Kidney (tissue), 14 donors: Measurements from ENCODE around the gene TSPAN32. TPM values are rescaled to one million over a fixed set of nuclear protein-coding genes. Genes with fewer than 3 reads are reported as not detected.

Experiments
- DNase-seq, 5 donors: peaks; one replicate each; pipeline ENCODE4 v3.0.0-alpha.2; 2013 to 2020
- FAIRE-seq: peaks from 2 replicates; lab custom pipeline; 2012; peaks lifted over from hg19 to GRCh38; lab: Jason Lieb, UNC
- H3K27ac ChIP-seq, 2 donors: one replicate each; pipeline ENCODE4 v1.7.0; 2013; ENCODE audit warnings: low read depth in 2 of 2, low read length in 2 of 2, inconsistent platforms in 1 of 2
- H3K27me3 ChIP-seq: one replicate; pipeline ENCODE4 v1.7.1; 2013; ENCODE audit warnings: low read length, inconsistent platforms; ENCODE audit not compliant: control insufficient read depth, insufficient read depth
- H3K36me3 ChIP-seq, 3 donors: one replicate each; pipeline versions ENCODE4 v1.7.0 to v1.7.1; 2013; ENCODE audit warnings: low read length in 3 of 3, control low read depth in 1 of 3, inconsistent platforms in 1 of 3; ENCODE audit not compliant: insufficient read depth in 3 of 3, control insufficient read depth in 2 of 3
- H3K4me1 ChIP-seq, 3 donors: one replicate each; pipeline versions ENCODE4 v1.7.0 to v1.7.1; 2013; ENCODE audit warnings: low read length in 3 of 3, inconsistent platforms in 1 of 3, low read depth in 1 of 3; ENCODE audit not compliant: control insufficient read depth in 2 of 3, insufficient read depth in 2 of 3
- H3K4me3 ChIP-seq, 3 donors: one replicate each; pipeline versions ENCODE4 v1.7.0 to v1.8.1; 2013; ENCODE audit warnings: low read length in 3 of 3, control low read depth in 1 of 3, inconsistent platforms in 1 of 3
- H3K9ac ChIP-seq, 3 donors: one replicate each; pipeline versions ENCODE4 v1.7.0 to v1.7.1; 2013; ENCODE audit warnings: low read length in 3 of 3, control low read depth in 1 of 3, inconsistent platforms in 1 of 3
- H3K9me3 ChIP-seq, 3 donors: one replicate each; pipeline versions ENCODE4 v1.7.0 to v1.7.1; 2013; ENCODE audit warnings: low read length in 3 of 3, control low read depth in 1 of 3, inconsistent platforms in 1 of 3; ENCODE audit not compliant: control insufficient read depth in 2 of 3, insufficient read depth in 1 of 3
- intact Hi-C: fragments of 100-400 bp; cut with DNase I; formaldehyde crosslinking; loops from one replicate; pipeline ENCODE4 v1.11.1; 2022
- polyA plus RNA-seq: library from polyadenylated mRNA; stranded (reverse); fragments of 350-450 nt; fragmentation: Illumina TruSeq; extraction: RNeasy Lipid Tissue Mini Kit (QIAGEN cat#74804); gene quantifications from one replicate; pipeline ENCODE4 v1.2.3, GENCODE V29; 2014; ENCODE audit warnings: low read depth, low replicate concordance; ENCODE audit not compliant: insufficient read depth
- total RNA-seq: library from RNA; stranded (reverse); fragmentation: NEBNext Ultra II Directional; extraction: Animal tissue kit (Norgen Biotek cat#: 25700); gene quantifications from one replicate; pipeline ENCODE4 v1.2.1, GENCODE V29; 2021
- TF ChIP-seq, protein P1 (sequence below): IDR thresholded peaks from 3 replicates; pipeline ENCODE4 v1.5.1; 2012; ENCODE audit warnings: mild to moderate bottlenecking, moderate library complexity, borderline replicate concordance; ENCODE audit not compliant: insufficient read depth; ENCODE audit errors: extremely low read depth
- donor health status: control.
- donor health status: control.
- donor health status: control.
- donor health status: control.
- donor health status: control.
- donor health status: DM: yes; HTN: yes; CAD: no.
- donor health status: Normal renal cell carcinoma (clear cell type).

Gene TSPAN32
- total and polyA plus RNA-seq, 2 donors from 2014 or later: 0.75 to 6.1 TPM

DNA sequence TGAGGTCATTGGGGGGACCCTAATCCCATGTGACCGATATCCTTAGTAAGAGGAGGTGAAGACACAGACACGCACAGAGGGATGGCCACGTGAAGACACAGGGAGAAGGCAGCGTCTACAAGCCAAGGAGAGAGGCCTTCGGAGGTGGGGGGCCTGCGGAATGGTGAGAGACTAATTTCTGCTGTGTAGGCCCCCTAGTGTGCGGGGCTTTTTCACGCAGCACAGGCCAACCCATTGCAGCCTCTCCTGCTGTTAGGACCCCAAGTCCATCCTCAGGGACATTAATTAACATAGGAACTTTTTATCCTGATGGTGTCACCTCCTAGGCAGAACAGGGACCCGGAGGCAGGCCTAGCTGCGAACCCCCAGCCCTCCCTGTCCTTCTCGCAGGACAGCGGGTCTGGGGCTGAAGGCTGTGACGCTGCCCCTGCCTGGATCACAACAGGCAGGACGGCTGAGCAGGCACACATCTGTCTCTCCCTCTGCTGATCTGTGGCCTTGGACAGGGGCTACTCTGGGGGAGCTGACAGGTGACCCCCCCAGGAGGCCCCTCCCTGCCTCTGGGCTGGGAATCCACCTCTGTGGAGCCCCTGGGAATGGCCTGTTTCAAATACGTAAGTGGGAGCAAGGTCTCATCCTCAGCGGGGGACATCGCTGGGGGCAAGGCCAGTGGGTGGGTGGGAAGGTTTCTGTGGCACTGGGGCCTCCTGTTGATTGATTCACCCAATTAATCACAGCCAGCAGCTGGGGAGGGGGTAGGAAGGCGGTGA is 39.3 kb upstream of the TSPAN32 start:
- Histone ChIP-seq H3K9me3 (no peaks in the 10 kb centered on the region), H3K27me3 (no peaks in the 10 kb centered on the region), H3K9ac (no peak overlapping the region), H3K4me1 (no peaks in the 10 kb centered on the region), H3K4me3 (no peak overlapping the region), H3K27ac (no peak overlapping the region), H3K36me3 (no peaks in the 10 kb centered on the region)
- DNase-seq (peak in 3 of 5 donors; percentile 41 to 63 (median 55)), FAIRE-seq (no peak)
- intact Hi-C loops: no loop called here
- TF ChIP-seq, protein P1, sequence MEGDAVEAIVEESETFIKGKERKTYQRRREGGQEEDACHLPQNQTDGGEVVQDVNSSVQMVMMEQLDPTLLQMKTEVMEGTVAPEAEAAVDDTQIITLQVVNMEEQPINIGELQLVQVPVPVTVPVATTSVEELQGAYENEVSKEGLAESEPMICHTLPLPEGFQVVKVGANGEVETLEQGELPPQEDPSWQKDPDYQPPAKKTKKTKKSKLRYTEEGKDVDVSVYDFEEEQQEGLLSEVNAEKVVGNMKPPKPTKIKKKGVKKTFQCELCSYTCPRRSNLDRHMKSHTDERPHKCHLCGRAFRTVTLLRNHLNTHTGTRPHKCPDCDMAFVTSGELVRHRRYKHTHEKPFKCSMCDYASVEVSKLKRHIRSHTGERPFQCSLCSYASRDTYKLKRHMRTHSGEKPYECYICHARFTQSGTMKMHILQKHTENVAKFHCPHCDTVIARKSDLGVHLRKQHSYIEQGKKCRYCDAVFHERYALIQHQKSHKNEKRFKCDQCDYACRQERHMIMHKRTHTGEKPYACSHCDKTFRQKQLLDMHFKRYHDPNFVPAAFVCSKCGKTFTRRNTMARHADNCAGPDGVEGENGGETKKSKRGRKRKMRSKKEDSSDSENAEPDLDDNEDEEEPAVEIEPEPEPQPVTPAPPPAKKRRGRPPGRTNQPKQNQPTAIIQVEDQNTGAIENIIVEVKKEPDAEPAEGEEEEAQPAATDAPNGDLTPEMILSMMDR: no peak

DNA sequence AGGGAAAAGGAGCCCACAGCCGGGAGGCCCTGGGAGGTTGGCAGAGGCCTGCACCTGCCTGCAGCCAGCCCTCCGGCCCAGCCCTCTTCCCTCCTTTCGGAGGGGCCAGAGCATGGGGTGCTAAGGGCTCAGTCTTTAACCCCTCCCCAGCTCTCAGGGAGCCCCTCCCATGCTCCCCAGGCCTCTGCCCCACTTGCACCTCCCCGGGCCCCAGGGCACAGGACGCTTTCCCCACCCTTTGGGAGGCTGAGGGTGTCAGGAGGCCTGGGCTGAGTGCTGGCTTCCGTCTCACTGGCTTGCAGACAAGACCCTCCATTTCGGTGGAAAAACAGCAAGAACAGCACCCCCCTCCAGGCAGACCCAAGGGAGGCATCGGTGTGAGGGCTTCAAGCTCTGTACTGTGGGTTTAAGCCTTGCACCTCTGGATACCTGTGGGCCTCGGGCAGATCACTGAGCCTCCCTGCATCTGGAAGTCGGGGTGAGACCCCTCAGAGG is 38.7 kb upstream of the TSPAN32 start:
- no peak for FAIRE-seq

DNA sequence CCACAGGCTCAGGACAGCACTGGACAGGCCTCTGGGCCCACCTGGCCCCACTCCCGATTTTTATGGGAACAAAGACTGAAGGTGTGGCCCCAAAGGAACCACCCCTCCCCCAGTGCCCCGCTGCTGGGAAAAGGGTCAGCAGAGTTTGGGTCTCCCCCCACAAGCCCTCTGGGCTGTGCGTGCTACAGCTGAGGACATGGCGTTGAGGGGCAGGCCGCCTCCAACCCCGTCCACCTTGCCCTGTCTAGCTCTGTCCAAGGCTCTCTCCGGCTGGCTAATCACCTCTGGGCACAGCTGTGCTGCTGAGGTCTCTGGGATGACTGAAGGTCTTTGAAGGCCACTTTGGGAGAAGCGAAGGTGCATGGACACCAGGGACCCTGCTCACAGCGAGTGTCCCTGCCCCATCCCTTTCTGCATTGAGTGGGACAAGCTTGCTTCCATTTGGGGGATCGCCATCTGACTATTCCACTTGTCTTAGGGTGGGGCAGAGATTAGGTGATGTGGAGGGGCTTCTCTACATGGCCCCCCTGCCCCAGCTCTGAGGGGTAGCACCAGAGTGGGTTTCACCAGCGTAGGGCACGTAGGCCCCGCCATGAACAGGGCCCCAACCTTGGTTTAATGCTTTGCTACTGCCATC is 38.0 kb upstream of the TSPAN32 start:
- Histone ChIP-seq H3K4me3 (no peak overlapping the region), H3K36me3 (no peaks in the 10 kb centered on the region), H3K27ac (no peak overlapping the region), H3K9ac (no peak overlapping the region), H3K4me1 (no peaks in the 10 kb centered on the region), H3K27me3 (no peaks in the 10 kb centered on the region), H3K9me3 (no peaks in the 10 kb centered on the region)
- TF ChIP-seq, protein P1: no peak
- no peak for DNase-seq
- intact Hi-C loops: no loop called here
- no peak for FAIRE-seq

More for the DNA sequence above, 38.7 kb upstream of the TSPAN32 start:
- no peaks in the 10 kb centered on the region for H3K27me3 ChIP-seq
- no peaks in the 10 kb centered on the region for H3K4me1 ChIP-seq
- no peak overlapping the region for H3K4me3 ChIP-seq
- intact Hi-C loops: no loop called here
- DNase-seq: peak in 1 of 5 donors; percentile 56
- H3K9me3 ChIP-seq: no peaks in the 10 kb centered on the region
- H3K9ac ChIP-seq: no peak overlapping the region
- TF ChIP-seq, protein P1: no peak
- H3K27ac ChIP-seq: no peak overlapping the region
- no peaks in the 10 kb centered on the region for H3K36me3 ChIP-seq
